Effector CD4-positive, alpha-beta T cell (primary cell): ENCODE measurements around the gene ANOS1.
"Not testable (repeated sequence)": the region's sequence is repeated elsewhere in the genome, so short reads cannot be mapped to it uniquely, and the experiment has no call there.

Experiments used
- DNase-seq: peaks from one replicate; pipeline ENCODE4 v3.0.0-alpha.2; 2020

The ANOS1 gene

DNA sequence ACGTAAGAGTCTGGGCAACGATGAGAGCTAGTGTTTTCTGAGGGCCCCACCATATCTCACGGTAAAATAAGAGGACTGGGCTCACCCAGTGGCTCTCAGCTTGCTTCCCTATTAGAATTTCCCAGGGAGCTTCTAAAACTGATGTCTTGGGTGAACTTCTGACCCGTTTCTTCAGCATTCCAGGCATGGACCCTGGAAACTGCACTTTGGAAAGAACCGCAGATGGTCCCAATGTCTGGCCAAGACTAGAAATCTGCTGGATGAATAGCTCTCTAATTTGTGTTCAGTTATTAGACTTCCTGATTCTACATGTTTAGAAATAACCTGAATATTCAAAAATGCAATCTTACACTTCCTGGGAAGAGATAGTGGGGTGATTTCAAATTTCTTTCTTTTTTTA is 127.8 kb downstream of the ANOS1 start:
- no peak for DNase-seq

DNA sequence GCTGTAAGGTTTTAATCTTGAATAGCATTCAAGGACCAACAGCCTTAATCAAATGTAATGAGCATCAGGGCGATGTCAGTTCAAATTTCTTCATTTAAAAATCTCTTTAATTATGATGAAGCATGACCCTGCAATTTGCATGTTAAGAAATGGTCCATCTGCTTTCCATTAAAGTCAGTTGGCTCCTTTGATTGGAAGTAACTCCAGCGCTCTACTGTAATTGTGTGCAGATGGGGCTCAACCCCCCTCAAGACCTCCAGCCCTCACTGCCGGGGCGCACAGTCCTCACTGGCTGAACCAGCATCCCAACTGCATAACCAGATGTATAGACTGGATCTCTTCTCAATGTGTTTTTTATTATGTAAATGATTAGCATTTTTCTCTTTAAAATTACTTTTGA is 140.4 kb downstream of the ANOS1 start:
- DNase-seq: no peak

DNA sequence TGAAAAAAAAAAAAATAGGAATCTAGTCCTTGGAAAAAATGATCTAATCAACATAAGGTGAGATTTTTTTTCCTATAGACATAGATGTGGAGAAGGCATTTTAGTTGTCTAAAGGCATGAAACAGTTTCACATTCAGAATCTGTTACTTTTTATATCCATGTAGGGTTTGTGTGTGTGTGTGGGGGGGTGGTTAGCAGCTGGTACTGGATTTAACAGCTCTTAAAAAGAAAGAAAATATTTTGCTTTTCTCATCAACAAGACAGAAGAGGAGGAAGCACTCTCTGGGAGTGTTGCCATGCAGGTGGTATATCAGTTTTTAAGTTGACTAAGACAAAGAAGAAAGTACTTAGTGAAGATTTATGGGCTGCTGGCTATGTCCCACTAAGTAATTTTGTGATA is 145.0 kb downstream of the ANOS1 start:
- DNase-seq: no peak

DNA sequence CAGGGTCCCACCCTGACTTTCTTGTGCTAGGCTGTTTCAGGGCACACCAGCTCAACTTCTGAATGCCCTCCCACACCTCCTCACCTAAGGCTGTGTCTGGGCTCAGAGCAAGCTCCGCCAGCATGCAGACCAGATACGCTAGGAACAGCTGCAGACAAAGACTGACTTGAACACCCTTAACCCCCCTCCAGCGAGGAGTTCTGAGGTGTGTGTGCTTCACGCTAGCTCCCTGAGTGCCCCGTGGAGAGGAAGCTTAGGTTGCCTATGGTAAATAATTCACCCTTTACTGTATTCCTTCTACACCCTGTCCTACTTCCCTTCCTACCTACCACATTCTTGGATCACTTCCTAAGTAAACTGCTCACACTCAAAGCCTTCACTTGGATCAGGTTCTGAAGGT is 152.3 kb downstream of the ANOS1 start:
- DNase-seq: no peak

DNA sequence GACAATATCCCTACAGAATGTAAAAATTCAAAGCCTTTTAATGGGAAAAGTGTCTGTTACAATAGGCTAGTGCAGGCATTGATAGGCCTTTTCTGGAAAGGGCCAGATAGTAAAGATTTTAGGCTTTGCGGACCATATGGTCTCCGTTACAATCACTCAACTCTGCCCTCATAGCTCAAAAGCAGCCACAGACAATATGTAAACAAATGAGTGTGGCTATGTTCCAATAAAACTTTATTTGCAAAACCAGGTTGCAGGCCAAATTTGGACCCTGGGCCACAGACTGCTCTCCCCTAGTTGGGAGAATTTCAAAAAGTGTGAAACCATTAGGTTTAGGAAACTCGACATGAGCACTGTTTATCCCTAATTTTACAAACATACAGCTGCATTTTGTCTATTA is 155.1 kb downstream of the ANOS1 start:
- no peak for DNase-seq

DNA sequence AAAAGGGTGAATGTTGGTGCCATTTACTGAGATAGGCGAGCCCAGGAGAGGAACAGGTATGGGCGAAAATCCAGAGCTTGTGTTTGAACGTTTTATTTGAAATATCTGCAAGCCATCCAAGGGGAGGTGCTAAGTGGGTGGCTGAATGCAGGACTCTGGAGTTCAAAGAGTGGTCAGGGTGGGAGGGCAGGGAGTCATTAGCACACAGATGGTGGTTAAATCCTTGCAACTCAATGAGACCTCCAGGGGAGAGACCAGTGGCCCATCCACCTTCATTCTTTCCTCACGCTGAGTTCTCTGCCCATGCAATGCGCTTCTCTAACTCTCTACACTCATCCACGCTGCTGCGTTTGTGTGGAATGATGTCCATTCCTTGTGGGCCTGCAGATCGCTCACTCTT is 166.2 kb downstream of the ANOS1 start:
- DNase-seq: no peak

DNA sequence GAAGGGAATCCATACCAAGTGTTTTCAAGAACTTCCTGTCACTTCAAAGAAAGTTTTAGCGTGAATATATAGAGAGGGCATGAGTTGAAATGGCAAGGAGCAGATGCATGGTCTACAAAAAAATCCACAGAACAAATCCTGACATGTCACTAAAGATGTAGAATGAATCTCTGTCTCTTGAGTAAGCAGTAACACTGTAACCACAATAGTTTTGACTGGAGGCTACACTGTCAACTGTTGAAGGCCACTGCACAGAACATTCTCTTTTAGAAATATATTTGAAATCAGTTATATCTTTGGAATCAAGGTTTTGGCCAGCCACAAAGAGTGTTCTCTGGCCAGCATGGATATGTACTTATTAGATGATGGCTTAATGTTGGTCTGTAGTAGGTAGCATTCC is 183.5 kb downstream of the ANOS1 start:
- no peak for DNase-seq

DNA sequence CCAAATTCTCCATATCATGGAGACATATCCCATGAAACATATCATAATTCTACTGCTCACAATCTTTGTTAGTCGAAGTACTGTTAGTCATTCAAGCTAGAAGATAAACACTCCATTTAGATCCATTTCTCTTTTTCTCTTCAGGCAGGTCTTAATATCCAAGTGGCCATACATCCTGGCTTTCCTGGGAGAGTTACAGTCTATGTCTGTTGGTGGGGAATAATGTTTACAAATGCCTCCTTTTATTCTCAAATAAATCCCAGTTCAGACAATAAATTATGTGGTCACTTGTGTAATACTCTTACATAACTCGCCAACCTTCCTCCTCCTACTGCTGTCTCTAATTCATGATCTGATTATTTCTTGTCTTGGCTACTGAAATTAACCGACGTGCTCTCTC is 185.2 kb downstream of the ANOS1 start:
- DNase-seq: no peak

DNA sequence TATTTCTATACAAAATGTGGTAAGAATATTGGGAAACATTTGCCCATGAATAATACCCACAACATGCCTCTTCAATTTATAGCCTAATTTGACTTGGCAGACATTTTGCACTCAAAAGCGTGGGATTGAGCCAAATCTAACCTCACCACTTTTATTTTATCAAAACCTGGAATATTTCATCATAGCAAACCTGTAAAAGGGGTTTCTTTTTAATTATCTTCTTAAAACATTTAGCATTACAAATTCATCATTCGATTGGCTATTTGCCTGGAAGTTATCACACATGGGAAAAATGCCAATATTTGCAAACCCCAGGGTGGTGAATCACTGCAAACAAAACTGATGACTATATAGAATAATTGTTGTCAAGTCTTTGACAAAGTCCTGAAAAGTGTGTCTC is 211.1 kb downstream of the ANOS1 start:
- DNase-seq: no peak

DNA sequence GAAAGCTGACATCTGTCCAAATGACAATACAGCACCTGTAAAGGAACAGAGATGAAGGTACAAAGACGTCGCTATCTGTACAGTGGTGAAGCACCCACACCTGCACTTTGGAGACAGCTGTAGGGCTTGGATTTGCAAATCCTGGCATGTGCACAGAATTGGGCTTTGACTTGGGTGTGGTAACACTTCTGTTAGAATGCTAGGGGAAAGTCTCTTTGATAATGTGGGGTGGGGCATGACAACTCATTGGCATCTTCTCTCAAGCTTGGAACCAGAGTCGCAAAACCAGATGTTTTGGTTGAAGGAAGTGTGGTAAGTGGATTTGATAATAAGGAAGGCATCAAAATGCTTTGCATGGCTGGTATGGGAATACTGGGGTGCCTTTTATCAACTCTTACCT is 211.8 kb downstream of the ANOS1 start:
- DNase-seq: no peak

DNA sequence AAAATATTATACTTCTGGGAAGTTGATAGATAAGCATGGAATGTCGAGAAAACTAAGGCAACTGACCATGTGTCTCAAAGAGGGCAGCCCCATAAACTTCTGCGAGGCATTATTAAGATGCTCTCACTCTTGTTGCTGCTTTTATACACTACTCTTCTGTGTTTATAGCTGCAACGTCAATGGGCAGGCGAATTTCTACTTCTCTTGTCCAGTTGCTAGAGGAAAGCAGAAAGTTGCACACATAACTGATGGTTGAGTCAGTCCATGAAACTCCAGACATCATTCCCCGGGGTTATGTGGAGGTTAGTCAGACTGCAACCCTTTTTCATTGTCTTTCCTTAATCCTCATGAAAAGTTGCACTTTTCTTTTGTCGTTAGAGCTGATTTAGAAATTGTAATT is 227.5 kb downstream of the ANOS1 start:
- no peak for DNase-seq

DNA sequence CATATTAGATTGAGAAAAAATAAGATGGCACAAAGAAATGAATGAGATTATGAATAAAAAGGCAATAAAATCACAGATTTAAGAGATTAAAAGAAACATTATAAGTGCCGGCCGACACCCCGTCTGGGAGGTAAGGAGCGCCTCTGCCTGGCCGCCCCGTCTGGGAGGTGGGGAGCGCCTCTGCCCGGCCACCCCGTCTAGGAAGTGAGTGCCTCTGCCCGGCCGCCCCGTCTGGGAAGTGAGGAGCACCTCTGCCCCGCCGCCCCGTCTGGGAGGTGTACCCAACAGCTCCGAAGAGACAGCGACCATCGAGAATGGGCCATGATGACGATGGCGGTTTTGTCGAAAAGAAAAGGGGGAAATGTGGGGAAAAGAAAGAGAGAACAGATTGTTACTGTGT is 229.8 kb downstream of the ANOS1 start:
- DNase-seq: not testable (repeated sequence)

DNA sequence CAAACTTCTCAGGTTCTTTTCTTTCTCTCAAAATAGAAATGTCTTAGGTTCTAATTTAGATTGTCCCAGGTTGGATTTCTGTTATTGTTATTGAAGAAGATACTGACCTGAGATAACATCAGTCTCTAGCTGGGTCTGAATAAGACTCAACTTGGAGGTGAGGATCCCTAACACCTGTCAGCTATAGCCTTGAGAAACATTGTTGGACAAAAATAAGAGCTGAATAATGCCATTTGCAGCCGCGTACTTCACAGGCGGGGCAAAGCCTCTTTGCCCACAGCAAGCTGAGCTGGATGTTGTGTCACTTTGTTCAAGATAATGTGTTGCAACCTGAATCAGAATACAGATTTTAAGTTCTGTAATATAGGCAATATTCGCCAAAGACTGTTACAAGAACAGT is 231.7 kb downstream of the ANOS1 start:
- no peak for DNase-seq

DNA sequence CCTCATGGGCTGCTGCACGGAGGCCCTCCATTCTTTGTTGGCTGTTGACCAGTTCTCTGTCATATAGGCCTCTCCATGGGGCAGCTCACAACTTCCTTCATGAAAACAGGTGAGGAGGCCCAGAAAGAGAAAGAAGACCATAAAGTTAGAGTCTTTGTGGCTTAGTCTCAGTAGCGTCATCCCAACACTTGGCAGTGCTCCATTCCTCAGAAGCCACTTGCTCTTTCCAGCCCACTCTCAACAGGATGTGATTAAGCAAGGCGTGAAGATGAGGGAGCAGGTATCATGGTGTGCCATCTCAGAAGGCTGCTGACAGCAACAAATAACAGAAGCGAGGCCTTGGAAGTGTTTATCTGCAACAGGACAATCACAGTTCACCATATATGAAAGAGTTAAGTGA is 236.9 kb downstream of the ANOS1 start:
- DNase-seq: not testable (repeated sequence)

DNA sequence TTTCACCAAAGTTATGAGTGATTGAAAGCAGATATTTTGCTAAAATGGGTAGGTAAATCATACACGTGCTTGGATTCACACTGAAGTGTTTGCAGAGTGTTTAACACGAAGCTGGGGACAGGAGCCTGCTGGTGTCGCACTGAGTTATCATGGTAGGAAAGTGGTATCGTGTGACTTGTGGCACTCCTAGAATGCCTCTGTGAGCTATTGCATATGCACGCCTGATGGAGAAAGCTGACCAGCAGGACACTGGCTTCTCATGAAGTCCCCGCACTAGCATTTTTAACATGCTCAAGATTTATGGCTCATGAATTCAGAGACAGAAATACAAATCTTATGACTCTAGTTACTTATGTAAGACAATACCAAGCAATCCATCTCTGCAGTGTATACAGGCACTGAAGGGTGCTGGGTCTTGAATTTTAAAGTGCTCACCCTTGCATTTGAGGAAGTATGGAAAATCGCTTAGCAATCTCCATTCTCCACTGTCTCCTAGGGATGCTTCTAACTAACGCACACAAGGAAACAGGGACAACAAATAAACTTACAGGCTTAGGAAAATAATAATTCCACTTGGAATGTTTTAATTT is 247.5 kb downstream of the ANOS1 start:
- no peak for DNase-seq
